H9 (cell line): ENCODE data around the gene RAB35. TPM values are rescaled to one million over a fixed set of nuclear protein-coding genes. Genes with fewer than 3 reads are reported as not detected.

ENCODE experiments used
- DNase-seq: peaks from one replicate; pipeline ENCODE4 v3.0.0-alpha.2; 2017
- H2AFZ ChIP-seq: one replicate; pipeline ENCODE4 v1.6.1; 2013; ENCODE audit warnings: mild to moderate bottlenecking, low read length, control low read depth, moderate library complexity
- H2AK5ac ChIP-seq: 2 replicates; pipeline ENCODE4 v1.6.1; 2013; ENCODE audit warnings: low read length, control low read depth, mixed read lengths; ENCODE audit not compliant: insufficient read length
- H2BK120ac ChIP-seq: one replicate; pipeline ENCODE4 v1.6.1; 2013; ENCODE audit warnings: low read depth, mild to moderate bottlenecking, low read length, control low read depth, inconsistent platforms; ENCODE audit not compliant: poor library complexity, severe bottlenecking
- H2BK12ac ChIP-seq: 2 replicates; pipeline ENCODE4 v1.6.1; 2013; ENCODE audit warnings: low read length, control low read depth, mixed read lengths, low read depth; ENCODE audit not compliant: insufficient read length
- H2BK15ac ChIP-seq: 2 replicates; pipeline ENCODE4 v1.6.1; 2013; ENCODE audit warnings: low read depth, low read length, control low read depth
- H2BK20ac ChIP-seq: one replicate; pipeline ENCODE4 v1.6.1; 2013; ENCODE audit warnings: low read depth, mild to moderate bottlenecking, low read length, control low read depth, inconsistent platforms; ENCODE audit not compliant: poor library complexity, severe bottlenecking
- H2BK5ac ChIP-seq: 2 replicates; pipeline ENCODE4 v1.6.1; 2013; ENCODE audit warnings: low read length, control low read depth, mixed read lengths; ENCODE audit not compliant: insufficient read length
- H3K14ac ChIP-seq: 2 replicates; pipeline ENCODE4 v1.6.1; 2013; ENCODE audit warnings: low read length, control low read depth; ENCODE audit not compliant: insufficient read depth
- H3K18ac ChIP-seq: 2 replicates; pipeline ENCODE4 v1.6.1; 2013; ENCODE audit warnings: low read depth, mild to moderate bottlenecking, mixed read lengths, low read length, control low read depth; ENCODE audit not compliant: insufficient read length
- H3K23ac ChIP-seq: 2 replicates; pipeline ENCODE4 v1.6.1; 2013; ENCODE audit warnings: low read length, control low read depth, mixed read lengths, low read depth; ENCODE audit not compliant: insufficient read length
- H3K23me2 ChIP-seq: 2 replicates; pipeline ENCODE4 v1.6.1; 2013; ENCODE audit warnings: low read depth, mild to moderate bottlenecking, mixed read lengths, low read length, control low read depth; ENCODE audit not compliant: insufficient read length, poor library complexity, severe bottlenecking
- H3K27ac ChIP-seq: 2 replicates; pipeline ENCODE4 v1.5.1; 2013; ENCODE audit warnings: low read length, control low read depth, mixed read lengths, low read depth; ENCODE audit not compliant: insufficient read length
- H3K27me3 ChIP-seq: 2 replicates; pipeline ENCODE4 v1.6.1; 2013; ENCODE audit warnings: low read length, control low read depth, inconsistent platforms; ENCODE audit not compliant: insufficient read depth
- H3K4ac ChIP-seq: 2 replicates; pipeline ENCODE4 v1.6.1; 2013; ENCODE audit warnings: low read depth, mild to moderate bottlenecking, control low read depth, inconsistent platforms, low read length, moderate library complexity
- H3K4me1 ChIP-seq: 2 replicates; pipeline ENCODE4 v1.6.1; 2013; ENCODE audit warnings: low read length, control low read depth, inconsistent platforms; ENCODE audit not compliant: insufficient read depth
- H3K4me2 ChIP-seq: 2 replicates; pipeline ENCODE4 v1.6.1; 2013; ENCODE audit warnings: low read length, control low read depth, mixed read lengths; ENCODE audit not compliant: insufficient read length, insufficient read depth
- H3K56ac ChIP-seq: 2 replicates; pipeline ENCODE4 v1.6.1; 2013; ENCODE audit warnings: low read depth, mild to moderate bottlenecking, mixed read lengths, low read length, control low read depth; ENCODE audit not compliant: insufficient read length
- H3K79me1 ChIP-seq: 2 replicates; pipeline ENCODE4 v1.6.1; 2013; ENCODE audit warnings: low read depth, mild to moderate bottlenecking, moderate library complexity, low read length, control low read depth, inconsistent platforms; ENCODE audit not compliant: insufficient read depth, poor library complexity, severe bottlenecking
- H3K79me2 ChIP-seq: 2 replicates; pipeline ENCODE4 v1.6.1; 2013; ENCODE audit warnings: low read length, control low read depth, inconsistent platforms; ENCODE audit not compliant: insufficient read depth
- H3K9ac ChIP-seq: 2 replicates; pipeline ENCODE4 v1.6.1; 2013; ENCODE audit warnings: low read length, control low read depth, mixed read lengths; ENCODE audit not compliant: insufficient read length; ENCODE audit errors: extremely low read depth
- H3K9me3 ChIP-seq: one replicate; pipeline ENCODE4 v1.6.1; 2013; ENCODE audit warnings: low read depth, low read length, inconsistent platforms; ENCODE audit not compliant: control insufficient read depth
- H3T11ph ChIP-seq: one replicate; pipeline ENCODE4 v1.6.1; 2013; ENCODE audit warnings: mild to moderate bottlenecking, low read length, control low read depth, inconsistent platforms
- H4K20me1 ChIP-seq: one replicate; pipeline ENCODE4 v1.6.1; 2013; ENCODE audit not compliant: control insufficient read depth, insufficient read length, insufficient read depth
- H4K5ac ChIP-seq: 2 replicates; pipeline ENCODE4 v1.6.1; 2013; ENCODE audit warnings: low read depth, mild to moderate bottlenecking, mixed read lengths, low read length, control low read depth; ENCODE audit not compliant: insufficient read length
- H4K8ac ChIP-seq: replicated peaks from 2 replicates; pipeline ENCODE4 v1.6.1; 2013; ENCODE audit warnings: low read length, control low read depth, mixed read lengths, low read depth; ENCODE audit not compliant: insufficient read length
- H4K91ac ChIP-seq: 2 replicates; pipeline ENCODE4 v1.6.1; 2013; ENCODE audit warnings: low read depth, mild to moderate bottlenecking, moderate library complexity, mixed read lengths, low read length, control low read depth; ENCODE audit not compliant: insufficient read length
- H3K27ac Mint-ChIP-seq, 3 experiments: 2 replicates in 2 of 3; 3 replicates in 1 of 3; pipeline ENCODE4 v1.8.0; 2020 to 2021; ENCODE audit warnings: mixed read lengths in 3 of 3, mild to moderate bottlenecking in 1 of 3, moderate library complexity in 1 of 3
- H3K27me3 Mint-ChIP-seq: 2 replicates; pipeline ENCODE4 v1.8.0; 2021; ENCODE audit warnings: low read depth, mild to moderate bottlenecking, moderate library complexity, mixed read lengths
- H3K36me3 Mint-ChIP-seq, 3 experiments: 2 replicates in 2 of 3; 3 replicates in 1 of 3; pipeline ENCODE4 v1.8.0; 2020 to 2021; ENCODE audit warnings: low read depth in 3 of 3, mixed read lengths in 3 of 3; ENCODE audit not compliant: insufficient read depth in 1 of 3
- H3K4me1 Mint-ChIP-seq, 2 experiments: 2 replicates each; pipeline ENCODE4 v1.8.0; 2020; ENCODE audit warnings: mixed read lengths in 2 of 2
- H3K4me3 Mint-ChIP-seq, 2 experiments: 2 replicates in 1 of 2; 3 replicates in 1 of 2; pipeline ENCODE4 v1.8.0; 2020 to 2021; ENCODE audit warnings: mild to moderate bottlenecking in 2 of 2, mixed read lengths in 2 of 2, moderate library complexity in 1 of 2
- H3K9me3 Mint-ChIP-seq, 2 experiments: 2 replicates in 1 of 2; 3 replicates in 1 of 2; pipeline ENCODE4 v1.8.0; 2020; ENCODE audit warnings: mild to moderate bottlenecking in 2 of 2, mixed read lengths in 2 of 2, moderate library complexity in 1 of 2
- WGBS: extraction: QIAGEN DNeasy Blood & Tissue Kit; methylation state at CpG from one replicate; pipeline ENCODE4 v1.1.7; 2013; ENCODE audit warnings: missing lambda C conversion rate, low lambda C conversion rate, mixed read lengths; ENCODE audit not compliant: insufficient read length; ENCODE audit errors: extremely low coverage; 5-methylcytosine and 5-hydroxymethylcytosine counted together
- total RNA-seq: library from RNA; stranded (reverse); gene quantifications from 2 replicates; pipeline ENCODE4 v1.2.1, GENCODE V29; 2021
- TF ChIP-seq, protein P1 (sequence below): fragments of 200-600 bp; sonication (generic); conservative IDR thresholded peaks from 3 replicates; pipeline ENCODE4 v1.8.0; 2021; ENCODE audit warnings: antibody characterized with exemption, mild to moderate bottlenecking

RAB35 gene
- total RNA-seq, 1 experiment from 2014 or later = 60.0 TPM

DNA sequence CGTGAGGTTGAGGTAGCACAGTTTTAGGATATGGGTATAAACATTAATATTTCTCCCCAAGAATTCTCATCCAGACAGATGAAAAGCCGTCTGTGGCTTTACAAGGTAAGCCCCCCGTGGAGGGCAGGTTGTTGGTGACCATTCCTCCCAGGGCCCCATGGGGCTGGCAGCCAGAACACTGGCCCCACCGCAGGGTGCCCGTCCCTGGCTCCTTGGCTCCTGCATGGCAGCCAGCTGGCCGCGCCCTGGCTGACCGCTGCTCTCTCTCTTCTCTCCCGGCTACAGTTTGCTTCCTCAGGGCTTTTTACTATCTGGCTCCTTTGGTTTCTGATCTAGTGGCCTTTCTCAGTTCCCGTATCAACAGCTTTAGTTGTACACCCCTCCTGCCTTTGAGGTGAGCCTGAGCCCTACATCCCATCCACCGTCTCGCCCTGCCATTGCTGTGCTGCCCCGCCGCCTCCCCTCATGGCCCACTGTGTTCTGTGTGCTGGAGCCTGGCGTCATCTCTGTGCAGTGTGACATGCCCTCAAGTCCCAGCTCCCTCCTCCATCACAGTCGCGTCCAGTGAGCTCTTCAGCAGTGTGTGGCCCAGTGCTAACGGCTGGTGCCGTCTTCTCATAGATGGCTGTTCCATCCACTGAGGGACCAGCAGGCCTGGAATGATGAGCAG lies 25.8 kb downstream of the RAB35 start:
- Histone ChIP-seq H2BK12ac (no peak overlapping the region), H3K23me2 (no peaks in the 10 kb centered on the region), H3K9me3 (no peaks in the 10 kb centered on the region), H2AK5ac (no peak overlapping the region), H2BK120ac (no peak overlapping the region), H3K9ac (no peak overlapping the region), H2AFZ (no peak overlapping the region), H3T11ph (no peak overlapping the region), H3K18ac (no peak overlapping the region), H4K20me1 (no peaks in the 10 kb centered on the region), H3K4me1 (peaks cover 8% of the 10 kb centered on the region; the same call in 1 of the 2 replicates), H3K79me2 (no peaks in the 10 kb centered on the region), H2BK5ac (no peak overlapping the region), H3K23ac (no peak overlapping the region), H3K27ac (no peak overlapping the region), H3K27me3 (no peaks in the 10 kb centered on the region), H2BK20ac (no peak overlapping the region), H4K91ac (no peak overlapping the region), H4K5ac (no peak overlapping the region), H3K56ac (no peak overlapping the region), H3K4me2 (no peak overlapping the region), H3K4ac (no peak overlapping the region), H4K8ac (no peak overlapping the region), H2BK15ac (no peak overlapping the region), H3K14ac (no peak overlapping the region; the same call in 1 of the 2 replicates), H3K79me1 (no peaks in the 10 kb centered on the region)
- Mint-ChIP-seq H3K4me1 (peaks cover 54 to 66% of the 10 kb centered on the region in 2 experiments), H3K27ac (peak overlapping the region; percentile 7 to 61 (median 59); a peak in 5 of 7 replicates), H3K27me3 (no peaks in the 10 kb centered on the region; the same call in 1 of the 2 replicates), H3K36me3 (peaks cover 9 to 16% (median 16%) of the 10 kb centered on the region in 3 experiments; a peak in 6 of 7 replicates), H3K9me3 (no peaks in the 10 kb centered on the region), H3K4me3 (no peak overlapping the region)
- TF ChIP-seq, protein P1, sequence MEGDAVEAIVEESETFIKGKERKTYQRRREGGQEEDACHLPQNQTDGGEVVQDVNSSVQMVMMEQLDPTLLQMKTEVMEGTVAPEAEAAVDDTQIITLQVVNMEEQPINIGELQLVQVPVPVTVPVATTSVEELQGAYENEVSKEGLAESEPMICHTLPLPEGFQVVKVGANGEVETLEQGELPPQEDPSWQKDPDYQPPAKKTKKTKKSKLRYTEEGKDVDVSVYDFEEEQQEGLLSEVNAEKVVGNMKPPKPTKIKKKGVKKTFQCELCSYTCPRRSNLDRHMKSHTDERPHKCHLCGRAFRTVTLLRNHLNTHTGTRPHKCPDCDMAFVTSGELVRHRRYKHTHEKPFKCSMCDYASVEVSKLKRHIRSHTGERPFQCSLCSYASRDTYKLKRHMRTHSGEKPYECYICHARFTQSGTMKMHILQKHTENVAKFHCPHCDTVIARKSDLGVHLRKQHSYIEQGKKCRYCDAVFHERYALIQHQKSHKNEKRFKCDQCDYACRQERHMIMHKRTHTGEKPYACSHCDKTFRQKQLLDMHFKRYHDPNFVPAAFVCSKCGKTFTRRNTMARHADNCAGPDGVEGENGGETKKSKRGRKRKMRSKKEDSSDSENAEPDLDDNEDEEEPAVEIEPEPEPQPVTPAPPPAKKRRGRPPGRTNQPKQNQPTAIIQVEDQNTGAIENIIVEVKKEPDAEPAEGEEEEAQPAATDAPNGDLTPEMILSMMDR = no peak
- no CpG with 5 or more reads among the region's 19 CpGs for WGBS
- DNase-seq = no peak
